ENCODE measurements around the gene SCAF8. TPM values are rescaled to one million over a fixed set of nuclear protein-coding genes. Genes with fewer than 3 reads are reported as not detected.

SCAF8 gene
- polyA plus RNA-seq, 6 donors from 2014 or later = 11.2 to 25.4 (median 14.0) TPM

DNA sequence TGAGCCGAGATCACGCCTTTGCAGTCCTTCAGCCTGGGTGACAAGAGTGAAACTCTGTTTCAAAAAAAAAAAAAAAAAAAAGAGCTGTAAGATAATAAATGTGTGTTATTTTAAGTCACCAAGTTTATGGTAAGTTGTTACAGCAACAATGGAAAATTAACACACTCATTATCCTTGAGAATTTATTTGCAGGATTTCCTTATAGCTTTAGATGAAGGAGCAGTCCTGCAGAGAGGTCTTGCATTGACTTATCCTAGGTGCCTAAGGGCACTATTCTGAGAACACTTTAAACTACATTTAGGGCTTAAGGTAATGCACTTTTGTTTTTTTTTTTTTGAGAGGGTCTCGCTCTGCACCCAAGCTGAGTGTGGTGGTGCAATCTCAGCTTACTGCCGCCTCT is 13.8 kb upstream of the SCAF8 start:
- Mint-ChIP-seq H3K4me1 (peaks cover 4 to 17% (median 6%) of the 10 kb centered on the region in 3 donors), H3K36me3 (peaks cover 5 to 11% of the 10 kb centered on the region in 2 donors), H3K4me3 (no peak overlapping the region), H3K27ac (no peak overlapping the region), H3K9me3 (peaks cover 0 to 18% (median 16%) of the 10 kb centered on the region in 7 donors), H3K27me3 (peaks cover 0 to 8% (median 0%) of the 10 kb centered on the region in 3 donors)
- no peak for ATAC-seq (ENCODE audit: low read depth in 2 of 2)
- DNase-seq = no peak

- Mint-ChIP-seq H3K9me3 (peaks cover 0 to 18% (median 16%) of the 10 kb centered on the region in 7 donors), H3K27ac (no peak overlapping the region), H3K27me3 (peaks cover 0 to 8% (median 0%) of the 10 kb centered on the region in 3 donors), H3K36me3 (peaks cover 5 to 11% of the 10 kb centered on the region in 2 donors), H3K4me3 (no peak overlapping the region), H3K4me1 (peaks cover 4 to 16% (median 6%) of the 10 kb centered on the region in 3 donors)
- ATAC-seq (ENCODE audit: low read depth in 2 of 2) (no peak), DNase-seq (no peak)
These were observed 13.4 kb upstream of the SCAF8 start for GRCh38 chr6:154719854-154720253.

DNA sequence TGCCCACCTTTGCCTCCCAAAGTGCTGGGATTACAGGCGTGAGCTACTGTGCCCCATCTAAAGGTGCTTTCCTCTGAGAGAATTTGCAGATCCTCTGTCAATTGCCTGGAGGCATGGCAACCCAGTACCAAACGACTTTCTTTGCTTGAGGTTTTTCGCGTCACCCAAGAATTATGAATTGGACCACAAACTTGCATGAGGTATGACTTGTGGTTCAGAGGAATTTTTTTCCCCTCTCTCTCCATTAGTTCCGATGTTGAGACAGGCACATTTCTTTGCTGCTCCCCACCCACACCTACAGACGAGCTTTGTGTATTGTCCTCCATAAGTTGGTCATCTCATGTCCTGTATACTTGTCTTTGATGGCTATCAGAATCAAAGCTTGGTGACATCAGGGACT is 11.8 kb upstream of the SCAF8 start:
- H3K36me3 Mint-ChIP-seq = peaks cover 5 to 11% of the 10 kb centered on the region in 2 donors
- peaks cover 0 to 2% (median 0%) of the 10 kb centered on the region in 3 donors for H3K4me1 Mint-ChIP-seq
- H3K27me3 Mint-ChIP-seq = peaks cover 0 to 8% (median 0%) of the 10 kb centered on the region in 3 donors
- DNase-seq (no peak), ATAC-seq (ENCODE audit: low read depth in 2 of 2) (no peak)
- H3K4me3 Mint-ChIP-seq = no peak overlapping the region
- H3K27ac Mint-ChIP-seq = no peak overlapping the region
- peaks cover 0 to 18% (median 16%) of the 10 kb centered on the region in 7 donors for H3K9me3 Mint-ChIP-seq

DNA sequence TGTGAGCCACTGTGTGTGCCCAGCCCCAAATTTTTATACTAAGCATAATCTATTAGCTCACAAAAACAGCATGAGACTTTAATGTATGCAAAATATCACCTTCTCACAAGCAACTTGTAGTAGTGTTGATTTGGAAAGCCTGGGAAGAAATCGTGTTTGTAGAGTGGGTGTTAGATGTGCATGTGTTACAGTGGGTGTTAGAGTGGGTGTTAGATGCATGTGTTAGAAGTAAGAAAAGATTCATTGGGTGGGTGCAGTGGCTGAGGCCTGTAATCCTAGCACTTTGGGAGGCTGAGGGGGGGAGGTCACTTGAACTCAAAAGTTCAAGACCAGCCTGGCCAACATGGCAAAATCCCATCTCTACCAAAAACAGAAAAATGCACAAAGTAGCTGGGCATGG is 6.3 kb upstream of the SCAF8 start:
- DNase-seq (no peak), ATAC-seq (ENCODE audit: low read depth in 2 of 2) (no peak)
- no peak overlapping the region for H3K4me3 Mint-ChIP-seq
- no peak overlapping the region for H3K27ac Mint-ChIP-seq
- H3K4me1 Mint-ChIP-seq = peaks cover 3 to 4% (median 4%) of the 10 kb centered on the region in 3 donors
- H3K27me3 Mint-ChIP-seq = peaks cover 0 to 8% (median 0%) of the 10 kb centered on the region in 3 donors
- peaks cover 0 to 2% (median 0%) of the 10 kb centered on the region in 7 donors for H3K9me3 Mint-ChIP-seq
- no peaks in the 10 kb centered on the region for H3K36me3 Mint-ChIP-seq

- peak overlapping the region in 6 of 8 donors; percentile 76 to 93 (median 88) for H3K4me3 Mint-ChIP-seq
- H3K9me3 Mint-ChIP-seq = no peaks in the 10 kb centered on the region
- H3K27me3 Mint-ChIP-seq = no peaks in the 10 kb centered on the region
- ATAC-seq (ENCODE audit: low read depth in 2 of 2) (no peak), DNase-seq (no peak)
- peaks cover 17 to 36% (median 26%) of the 10 kb centered on the region in 3 donors for H3K4me1 Mint-ChIP-seq
- H3K36me3 Mint-ChIP-seq = no peaks in the 10 kb centered on the region
- H3K27ac Mint-ChIP-seq = peak overlapping the region in 5 of 6 donors; percentile 4 to 85 (median 69)
These were observed 1.7 kb upstream of the SCAF8 start for GRCh38 chr6:154731296-154732218.

DNA sequence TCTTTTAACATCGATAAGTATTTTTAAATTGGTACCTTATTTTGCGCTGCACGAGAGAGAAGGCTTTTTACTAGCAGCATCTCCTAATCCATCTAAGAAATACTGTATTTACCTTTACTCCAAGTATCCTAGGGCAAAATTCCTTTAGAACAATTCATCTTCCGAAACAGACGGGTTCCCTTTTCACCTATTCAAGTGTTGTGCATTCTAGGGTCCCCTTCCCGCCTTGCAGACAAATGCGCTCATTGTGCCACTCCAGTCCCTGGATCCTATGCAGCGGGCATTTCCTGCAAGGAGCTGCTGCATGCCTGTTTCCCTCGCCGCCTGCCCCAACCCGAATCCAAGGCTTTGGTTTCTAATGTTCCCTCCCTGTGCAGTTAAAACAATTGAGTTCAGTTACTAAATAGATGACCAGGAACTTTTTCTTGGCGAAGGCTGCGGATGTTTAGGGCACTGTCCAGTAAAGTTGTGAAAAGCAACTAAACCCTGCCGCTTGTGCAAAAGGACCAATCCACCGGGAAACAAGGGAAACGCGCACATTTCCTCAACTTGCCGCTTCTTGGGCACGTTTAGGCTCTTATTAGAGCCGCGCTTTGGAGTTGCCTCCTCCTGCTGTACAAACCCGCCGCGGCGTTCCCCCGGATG is 556 bp upstream of the SCAF8 start:
- Mint-ChIP-seq H3K4me3 (peak overlapping the region; percentile 71 to 93 (median 90)), H3K4me1 (peaks cover 20 to 47% (median 36%) of the 10 kb centered on the region in 3 donors), H3K36me3 (no peaks in the 10 kb centered on the region), H3K9me3 (no peaks in the 10 kb centered on the region), H3K27me3 (no peaks in the 10 kb centered on the region), H3K27ac (peak overlapping the region; percentile 37 to 97 (median 80))
- ATAC-seq (ENCODE audit: low read depth in 2 of 2) (no peak), DNase-seq (no peak)

GRCh38 chr6:154733626-154734382 is 588 bp downstream of the SCAF8 start:
- peaks cover 25 to 58% (median 47%) of the 10 kb centered on the region in 3 donors for H3K4me1 Mint-ChIP-seq

GRCh38 chr6:154736618-154737259 is 3.5 kb downstream of the SCAF8 start:
- Mint-ChIP-seq H3K36me3 (peaks cover 2 to 5% of the 10 kb centered on the region in 2 donors), H3K4me3 (peak overlapping the region; percentile 15 to 79 (median 58)), H3K9me3 (no peaks in the 10 kb centered on the region), H3K27me3 (no peaks in the 10 kb centered on the region), H3K4me1 (peaks cover 37 to 86% (median 71%) of the 10 kb centered on the region in 3 donors), H3K27ac (peak overlapping the region in 4 of 6 donors; percentile 42 to 74 (median 66))
- ATAC-seq (ENCODE audit: low read depth in 2 of 2) (no peak), DNase-seq (no peak)

More at GRCh38 chr6:154733626-154734382, 588 bp downstream of the SCAF8 start:
- Mint-ChIP-seq H3K27ac (peak overlapping the region; percentile 67 to 99 (median 97)), H3K36me3 (no peaks in the 10 kb centered on the region), H3K9me3 (no peaks in the 10 kb centered on the region), H3K4me3 (peak overlapping the region; percentile 81 to 98 (median 93)), H3K27me3 (no peaks in the 10 kb centered on the region)
- DNase-seq = peak; percentile 84
- peak; percentile 68 to 69 for ATAC-seq (ENCODE audit: low read depth in 2 of 2)

GRCh38 chr6:154737424-154737823 is 4.2 kb downstream of the SCAF8 start:
- no peak for DNase-seq
- Mint-ChIP-seq H3K4me3 (peak overlapping the region in 2 of 8 donors; percentile 15 to 79), H3K9me3 (no peaks in the 10 kb centered on the region), H3K27me3 (no peaks in the 10 kb centered on the region), H3K36me3 (peaks cover 5 to 7% of the 10 kb centered on the region in 2 donors), H3K27ac (peak overlapping the region in 1 of 6 donors; percentile 74), H3K4me1 (peaks cover 39 to 85% (median 72%) of the 10 kb centered on the region in 3 donors)
- no peak for ATAC-seq (ENCODE audit: low read depth in 2 of 2)

DNA sequence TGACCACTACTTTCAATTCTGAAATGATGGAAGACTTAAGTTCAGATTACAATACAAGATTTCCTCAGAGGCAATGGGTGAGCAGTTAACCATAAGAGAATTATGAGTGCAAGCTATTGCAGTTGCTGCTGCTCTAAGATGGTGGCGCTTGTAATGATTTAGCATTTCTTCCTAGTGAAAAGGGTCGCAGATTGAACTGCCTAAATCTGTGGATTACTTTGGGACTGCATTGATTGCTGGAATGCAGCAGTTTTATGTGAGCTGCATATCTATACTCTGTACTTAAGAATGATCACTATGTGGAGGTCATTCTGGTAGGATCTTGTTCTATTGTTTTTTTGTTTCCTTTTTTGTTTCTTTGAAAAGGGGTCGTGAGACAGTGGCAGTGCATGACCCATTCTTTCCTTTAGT is 5.3 kb downstream of the SCAF8 start:
- peak overlapping the region in 3 of 6 donors; percentile 34 to 83 (median 47) for H3K27ac Mint-ChIP-seq
- no peaks in the 10 kb centered on the region for H3K9me3 Mint-ChIP-seq
- peaks cover 39 to 88% (median 73%) of the 10 kb centered on the region in 3 donors for H3K4me1 Mint-ChIP-seq
- H3K4me3 Mint-ChIP-seq = peak overlapping the region in 3 of 8 donors; percentile 23 to 42 (median 33)
- H3K36me3 Mint-ChIP-seq = peaks cover 5 to 7% of the 10 kb centered on the region in 2 donors
- DNase-seq (no peak), ATAC-seq (ENCODE audit: low read depth in 2 of 2) (no peak)
- no peaks in the 10 kb centered on the region for H3K27me3 Mint-ChIP-seq

GRCh38 chr6:154740658-154741057 is 7.4 kb downstream of the SCAF8 start:
- peaks cover 44 to 96% (median 83%) of the 10 kb centered on the region in 3 donors for H3K4me1 Mint-ChIP-seq
- H3K27ac Mint-ChIP-seq = peak overlapping the region in 2 of 6 donors; percentile 32 to 57
- DNase-seq (no peak), ATAC-seq (ENCODE audit: low read depth in 2 of 2) (no peak)
- H3K27me3 Mint-ChIP-seq = no peaks in the 10 kb centered on the region
- H3K36me3 Mint-ChIP-seq = peaks cover 7 to 13% of the 10 kb centered on the region in 2 donors
- H3K9me3 Mint-ChIP-seq = peaks cover 0 to 2% (median 0%) of the 10 kb centered on the region in 7 donors
- no peak overlapping the region for H3K4me3 Mint-ChIP-seq

- peaks cover 0 to 2% (median 0%) of the 10 kb centered on the region in 7 donors for H3K9me3 Mint-ChIP-seq
- ATAC-seq (ENCODE audit: low read depth in 2 of 2) (no peak), DNase-seq (no peak)
- no peaks in the 10 kb centered on the region for H3K27me3 Mint-ChIP-seq
- peak overlapping the region in 2 of 8 donors; percentile 7 to 63 for H3K4me3 Mint-ChIP-seq
- peaks cover 7 to 13% of the 10 kb centered on the region in 2 donors for H3K36me3 Mint-ChIP-seq
- peaks cover 43 to 92% (median 68%) of the 10 kb centered on the region in 3 donors for H3K4me1 Mint-ChIP-seq
- peak overlapping the region in 1 of 6 donors; percentile 42 for H3K27ac Mint-ChIP-seq
These were observed 9.7 kb downstream of the SCAF8 start for GRCh38 chr6:154742891-154743290.

All from naive B cell (primary cell).